K562 (cell line): ENCODE results near the gene AURKB.

Source experiments
- ARNT ChIP-seq, 2 experiments: fragments of 450-650 bp; IDR thresholded peaks; 2 replicates each; pipeline ENCODE4 v1.6.1; 2016; ENCODE audit warnings: mild to moderate bottlenecking in 1 of 2
- EP300 ChIP-seq: IDR thresholded peaks from 2 replicates; pipeline ENCODE4 v1.6.1; 2012; ENCODE audit warnings: low read length, improper control_type of control experiment
- EZH2 ChIP-seq: IDR thresholded peaks from 2 replicates; pipeline ENCODE4 v1.6.1; 2012; ENCODE audit warnings: low read depth, mild to moderate bottlenecking, inconsistent platforms, low read length, borderline replicate concordance
- FOXP1 ChIP-seq: sonication (generic); formaldehyde crosslinking; IDR thresholded peaks from 2 replicates; pipeline ENCODE4 v1.8.0; 2022; ENCODE audit warnings: mild to moderate bottlenecking, missing genetic modification reagents
- HIVEP1 ChIP-seq: fragments of 250-450 bp; sonication (Bioruptor Pico); IDR thresholded peaks from 2 replicates; pipeline ENCODE4 v1.4.0; 2020; ENCODE audit warnings: mild to moderate bottlenecking
- MYNN ChIP-seq, 2 experiments: sonication (generic); formaldehyde crosslinking in 1 of 2; IDR thresholded peaks; 2 replicates each; pipeline versions ENCODE4 v1.5.0 to v1.6.1; 2016 to 2020; ENCODE audit warnings: antibody characterized with exemption in 1 of 2, missing genetic modification reagents in 1 of 2
- NELFE ChIP-seq: IDR thresholded peaks from 2 replicates; pipeline ENCODE4 v1.6.1; 2011; ENCODE audit warnings: mild to moderate bottlenecking; ENCODE audit not compliant: insufficient read depth, insufficient read length
- POLR2A ChIP-seq: fragments of 450-650 bp; conservative IDR thresholded peaks from 2 replicates; pipeline ENCODE4 v1.6.1; 2016
- SMARCB1 ChIP-seq: IDR thresholded peaks from 2 replicates; pipeline ENCODE4 v1.6.1; 2011; ENCODE audit warnings: improper control_type of control experiment, low read depth; ENCODE audit not compliant: insufficient read length
- XRCC3 ChIP-seq: fragments of 450-650 bp; IDR thresholded peaks from 2 replicates; pipeline ENCODE4 v1.6.1; 2017; ENCODE audit warnings: mild to moderate bottlenecking, moderate library complexity
- YY1 ChIP-seq, 3 experiments: IDR thresholded peaks; 2 replicates each; pipeline ENCODE4 v1.6.1; 2011; ENCODE audit warnings: low read length in 2 of 3, mild to moderate bottlenecking in 2 of 3, moderate library complexity in 2 of 3, borderline replicate concordance in 1 of 3, control low read depth in 1 of 3, low read depth in 1 of 3; ENCODE audit not compliant: insufficient read depth in 3 of 3, insufficient replicate concordance in 2 of 3, control insufficient read depth in 1 of 3, insufficient read length in 1 of 3; ENCODE audit errors: extremely low read depth in 1 of 3
- TF ChIP-seq, protein P1 (sequence below), 3 experiments: IDR thresholded peaks in 2 of 3; conservative IDR thresholded peaks in 1 of 3; 2 replicates each; pipeline ENCODE4 v1.5.1; 2011 to 2012; ENCODE audit warnings: low read length in 3 of 3, mild to moderate bottlenecking in 3 of 3, control low read depth in 2 of 3, improper control_type of control experiment in 1 of 3, inconsistent platforms in 1 of 3, low read depth in 1 of 3, mixed read lengths in 1 of 3, moderate library complexity in 1 of 3; ENCODE audit not compliant: insufficient read depth in 2 of 3
- TF ChIP-seq, protein P2 (sequence below), 2 experiments: fragments of 450-650 bp in 1 of 2; sonication (generic) in 1 of 2; formaldehyde crosslinking in 1 of 2; IDR thresholded peaks in 1 of 2; conservative IDR thresholded peaks in 1 of 2; 2 replicates each; pipeline versions ENCODE4 v1.6.1 to v1.8.1; 2016 to 2023; ENCODE audit warnings: mild to moderate bottlenecking in 2 of 2, moderate library complexity in 2 of 2, inconsistent platforms in 1 of 2, missing genetic modification reagents in 1 of 2

DNA sequence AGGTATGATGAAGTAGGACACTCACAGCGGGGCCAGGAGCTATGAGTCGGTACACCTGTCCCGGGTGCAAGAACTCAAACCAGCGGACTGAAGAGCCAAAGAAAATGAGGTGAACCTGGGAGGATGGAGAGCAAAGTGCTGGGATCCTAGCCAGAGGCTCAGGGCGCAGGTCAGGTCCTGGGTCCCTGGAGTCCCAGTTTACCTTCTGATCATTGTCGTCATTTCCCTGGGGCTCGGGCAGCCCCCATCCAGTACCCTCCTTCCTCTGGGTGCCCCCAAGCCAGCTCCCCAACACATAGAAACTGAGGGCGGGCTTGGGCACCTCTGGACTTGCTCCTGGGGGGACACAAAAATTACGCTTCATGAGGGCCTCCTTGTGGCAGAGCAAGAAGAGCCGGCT is 21.3 kb upstream of the AURKB start:
- TF ChIP-seq NELFE (no peak), FOXP1 (CRISPR knock-in tag) (no peak), SMARCB1 (no peak), ARNT (IDR thresholded peaks at IDR 0.05) (no peak), EP300 (no peak), POLR2A (no peak), XRCC3 (no peak), HIVEP1 (no peak), YY1 (IDR thresholded peaks at IDR 0.05; ENCODE audit: borderline replicate concordance in 1 of 3, control insufficient read depth in 1 of 3, extremely low read depth in 1 of 3, insufficient read depth in 3 of 3, insufficient read length in 1 of 3, insufficient replicate concordance in 2 of 3, low read depth in 1 of 3, low read length in 2 of 3) (no peak), MYNN (IDR thresholded peaks at IDR 0.05) (no peak), MYNN (CRISPR knock-in tag; IDR thresholded peaks at IDR 0.05) (no peak), EZH2 (no peak)
- TF ChIP-seq, protein P1, sequence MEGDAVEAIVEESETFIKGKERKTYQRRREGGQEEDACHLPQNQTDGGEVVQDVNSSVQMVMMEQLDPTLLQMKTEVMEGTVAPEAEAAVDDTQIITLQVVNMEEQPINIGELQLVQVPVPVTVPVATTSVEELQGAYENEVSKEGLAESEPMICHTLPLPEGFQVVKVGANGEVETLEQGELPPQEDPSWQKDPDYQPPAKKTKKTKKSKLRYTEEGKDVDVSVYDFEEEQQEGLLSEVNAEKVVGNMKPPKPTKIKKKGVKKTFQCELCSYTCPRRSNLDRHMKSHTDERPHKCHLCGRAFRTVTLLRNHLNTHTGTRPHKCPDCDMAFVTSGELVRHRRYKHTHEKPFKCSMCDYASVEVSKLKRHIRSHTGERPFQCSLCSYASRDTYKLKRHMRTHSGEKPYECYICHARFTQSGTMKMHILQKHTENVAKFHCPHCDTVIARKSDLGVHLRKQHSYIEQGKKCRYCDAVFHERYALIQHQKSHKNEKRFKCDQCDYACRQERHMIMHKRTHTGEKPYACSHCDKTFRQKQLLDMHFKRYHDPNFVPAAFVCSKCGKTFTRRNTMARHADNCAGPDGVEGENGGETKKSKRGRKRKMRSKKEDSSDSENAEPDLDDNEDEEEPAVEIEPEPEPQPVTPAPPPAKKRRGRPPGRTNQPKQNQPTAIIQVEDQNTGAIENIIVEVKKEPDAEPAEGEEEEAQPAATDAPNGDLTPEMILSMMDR (IDR thresholded peaks at IDR 0.05 in 2 of 3, conservative IDR thresholded peaks at IDR 0.05 in 1 of 3; ENCODE audit: insufficient read depth in 2 of 3, low read depth in 1 of 3, low read length in 3 of 3), result no peak
- TF ChIP-seq, protein P2, sequence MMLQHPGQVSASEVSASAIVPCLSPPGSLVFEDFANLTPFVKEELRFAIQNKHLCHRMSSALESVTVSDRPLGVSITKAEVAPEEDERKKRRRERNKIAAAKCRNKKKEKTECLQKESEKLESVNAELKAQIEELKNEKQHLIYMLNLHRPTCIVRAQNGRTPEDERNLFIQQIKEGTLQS (IDR thresholded peaks at IDR 0.05), result no peak
- TF ChIP-seq, protein P2 (CRISPR knock-in tag; conservative IDR thresholded peaks at IDR 0.05), result no peak
